HL-60 (cell line): ENCODE measurements around the gene GABRR1.

Experiments used
- POLR2AphosphoS5 ChIP-seq: IDR thresholded peaks from 2 replicates; pipeline ENCODE4 v1.6.1; 2012; ENCODE audit warnings: low read depth
- SPI1 ChIP-seq: IDR thresholded peaks from 2 replicates; pipeline ENCODE4 v1.6.1; 2012; ENCODE audit warnings: low read depth, mild to moderate bottlenecking, borderline replicate concordance
- TF ChIP-seq, protein P1 (sequence below): IDR thresholded peaks from one replicate; pipeline ENCODE4 v1.5.1; 2011; ENCODE audit warnings: low read length, control low read depth, inconsistent platforms; ENCODE audit not compliant: insufficient read depth
- TF ChIP-seq, protein P2 (sequence below): IDR thresholded peaks from 2 replicates; pipeline ENCODE4 v1.6.1; 2012; ENCODE audit warnings: low read depth; ENCODE audit not compliant: insufficient replicate concordance

DNA sequence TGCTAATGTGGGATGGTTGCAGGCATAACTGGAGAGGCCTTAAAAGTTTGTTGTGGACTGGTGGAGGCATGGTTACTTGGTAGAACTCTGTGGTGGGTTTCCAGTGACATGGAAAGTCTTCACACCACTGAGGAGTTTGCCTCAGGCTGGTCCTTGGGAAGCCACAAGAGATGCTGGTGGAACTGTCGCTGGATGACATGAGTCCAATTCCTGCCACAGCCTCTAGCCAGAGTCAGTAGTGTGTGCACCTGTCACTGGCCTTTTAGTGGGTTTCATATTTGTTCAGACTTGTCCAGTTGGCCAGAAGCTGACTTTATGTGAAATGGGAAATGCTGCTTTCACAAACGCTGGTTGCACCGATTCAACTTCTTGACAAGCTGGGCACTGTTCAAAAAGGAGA, 85.6 kb downstream of the GABRR1 start:
- TF ChIP-seq, protein P1, sequence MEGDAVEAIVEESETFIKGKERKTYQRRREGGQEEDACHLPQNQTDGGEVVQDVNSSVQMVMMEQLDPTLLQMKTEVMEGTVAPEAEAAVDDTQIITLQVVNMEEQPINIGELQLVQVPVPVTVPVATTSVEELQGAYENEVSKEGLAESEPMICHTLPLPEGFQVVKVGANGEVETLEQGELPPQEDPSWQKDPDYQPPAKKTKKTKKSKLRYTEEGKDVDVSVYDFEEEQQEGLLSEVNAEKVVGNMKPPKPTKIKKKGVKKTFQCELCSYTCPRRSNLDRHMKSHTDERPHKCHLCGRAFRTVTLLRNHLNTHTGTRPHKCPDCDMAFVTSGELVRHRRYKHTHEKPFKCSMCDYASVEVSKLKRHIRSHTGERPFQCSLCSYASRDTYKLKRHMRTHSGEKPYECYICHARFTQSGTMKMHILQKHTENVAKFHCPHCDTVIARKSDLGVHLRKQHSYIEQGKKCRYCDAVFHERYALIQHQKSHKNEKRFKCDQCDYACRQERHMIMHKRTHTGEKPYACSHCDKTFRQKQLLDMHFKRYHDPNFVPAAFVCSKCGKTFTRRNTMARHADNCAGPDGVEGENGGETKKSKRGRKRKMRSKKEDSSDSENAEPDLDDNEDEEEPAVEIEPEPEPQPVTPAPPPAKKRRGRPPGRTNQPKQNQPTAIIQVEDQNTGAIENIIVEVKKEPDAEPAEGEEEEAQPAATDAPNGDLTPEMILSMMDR = no peak
- TF ChIP-seq POLR2AphosphoS5 (no peak), SPI1 (no peak)
- TF ChIP-seq, protein P2, sequence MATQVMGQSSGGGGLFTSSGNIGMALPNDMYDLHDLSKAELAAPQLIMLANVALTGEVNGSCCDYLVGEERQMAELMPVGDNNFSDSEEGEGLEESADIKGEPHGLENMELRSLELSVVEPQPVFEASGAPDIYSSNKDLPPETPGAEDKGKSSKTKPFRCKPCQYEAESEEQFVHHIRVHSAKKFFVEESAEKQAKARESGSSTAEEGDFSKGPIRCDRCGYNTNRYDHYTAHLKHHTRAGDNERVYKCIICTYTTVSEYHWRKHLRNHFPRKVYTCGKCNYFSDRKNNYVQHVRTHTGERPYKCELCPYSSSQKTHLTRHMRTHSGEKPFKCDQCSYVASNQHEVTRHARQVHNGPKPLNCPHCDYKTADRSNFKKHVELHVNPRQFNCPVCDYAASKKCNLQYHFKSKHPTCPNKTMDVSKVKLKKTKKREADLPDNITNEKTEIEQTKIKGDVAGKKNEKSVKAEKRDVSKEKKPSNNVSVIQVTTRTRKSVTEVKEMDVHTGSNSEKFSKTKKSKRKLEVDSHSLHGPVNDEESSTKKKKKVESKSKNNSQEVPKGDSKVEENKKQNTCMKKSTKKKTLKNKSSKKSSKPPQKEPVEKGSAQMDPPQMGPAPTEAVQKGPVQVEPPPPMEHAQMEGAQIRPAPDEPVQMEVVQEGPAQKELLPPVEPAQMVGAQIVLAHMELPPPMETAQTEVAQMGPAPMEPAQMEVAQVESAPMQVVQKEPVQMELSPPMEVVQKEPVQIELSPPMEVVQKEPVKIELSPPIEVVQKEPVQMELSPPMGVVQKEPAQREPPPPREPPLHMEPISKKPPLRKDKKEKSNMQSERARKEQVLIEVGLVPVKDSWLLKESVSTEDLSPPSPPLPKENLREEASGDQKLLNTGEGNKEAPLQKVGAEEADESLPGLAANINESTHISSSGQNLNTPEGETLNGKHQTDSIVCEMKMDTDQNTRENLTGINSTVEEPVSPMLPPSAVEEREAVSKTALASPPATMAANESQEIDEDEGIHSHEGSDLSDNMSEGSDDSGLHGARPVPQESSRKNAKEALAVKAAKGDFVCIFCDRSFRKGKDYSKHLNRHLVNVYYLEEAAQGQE = no peak
